GM12878 (cell line): ENCODE data around the gene BBS9. TPM values are rescaled to one million over a fixed set of nuclear protein-coding genes. Genes with fewer than 3 reads are reported as not detected.

Experiments used
- ATAC-seq: fragments of 200-7000 bp; cut with Tn5 transposase; 3 replicates; pipeline ENCODE4 v1.9.1; 2020; ENCODE audit warnings: mild to moderate bottlenecking, moderate library complexity
- BruUV-seq: library from RNA; stranded (reverse); fragments of 400-500 nt; replicated peaks from 2 replicates; lab custom pipeline; 2021; lab: Mats Ljungman, UMichigan
- CTCF ChIA-PET: fragments of 300-600 bp; sonication (Branson Sonifier 250); formaldehyde crosslinking; extraction: SDS; loops from one replicate; lab custom pipeline; 2021; ENCODE audit warnings: inconsistent platforms; lab: Yijun Ruan, JAX
- POLR2A ChIA-PET: fragments of 350-600 bp; formaldehyde crosslinking; extraction: SDS; loops from one replicate; lab custom pipeline; 2021; ENCODE audit warnings: inconsistent platforms; lab: Charles Lee
- RAD21 ChIA-PET: fragments of 300-600 bp; sonication (Branson Sonifier 250); formaldehyde crosslinking; loops from one replicate; lab custom pipeline; 2023; ENCODE audit warnings: antibody characterized with exemption; ENCODE audit not compliant: unreplicated experiment; lab: Charles Lee
- SMC1A ChIA-PET: fragments of 300-600 bp; sonication (Branson Sonifier 250); formaldehyde crosslinking; loops from one replicate; lab custom pipeline; 2023; ENCODE audit not compliant: unreplicated experiment, uncharacterized antibody; lab: Charles Lee
- DNase-seq: peaks from one replicate; pipeline ENCODE4 v3.0.0-alpha.2; 2011; ENCODE audit warnings: low read depth, low spot score
- FAIRE-seq: peaks from 3 replicates; lab custom pipeline; 2011; peaks lifted over from hg19 to GRCh38; lab: Jason Lieb, UNC
- H2AFZ ChIP-seq: 2 replicates; pipeline ENCODE4 v1.6.0; 2011; ENCODE audit warnings: low read depth, low read length, control low read depth; ENCODE audit not compliant: control insufficient read depth
- H3K27ac ChIP-seq: 2 replicates; pipeline ENCODE4 v1.5.1; 2011; ENCODE audit warnings: control low read depth; ENCODE audit not compliant: control insufficient read depth, insufficient read depth
- H3K27me3 ChIP-seq, 2 experiments: replicated peaks in 1 of 2; 2 replicates each; pipeline versions ENCODE4 v1.6.0 to v1.6.1; 2011; ENCODE audit warnings: low read length in 1 of 2; ENCODE audit not compliant: control insufficient read depth in 2 of 2, insufficient read depth in 2 of 2
- H3K36me3 ChIP-seq, 2 experiments: 2 replicates each; pipeline ENCODE4 v1.5.1; 2011; ENCODE audit warnings: low read length in 1 of 2; ENCODE audit not compliant: control insufficient read depth in 2 of 2, insufficient read depth in 2 of 2
- H3K4me1 ChIP-seq: 2 replicates; pipeline ENCODE4 v1.6.1; 2011; ENCODE audit warnings: mild to moderate bottlenecking, low read length, moderate library complexity, mixed read lengths; ENCODE audit not compliant: control insufficient read depth, insufficient read depth
- H3K4me2 ChIP-seq: 2 replicates; pipeline ENCODE4 v1.6.0; 2011; ENCODE audit warnings: control low read depth; ENCODE audit not compliant: control insufficient read depth, insufficient read depth
- H3K4me3 ChIP-seq: fragments of 200-600 bp; sonication (generic); 2 replicates; pipeline ENCODE4 v1.5.1; 2016
- H3K79me2 ChIP-seq: 2 replicates; pipeline ENCODE4 v1.6.0; 2011; ENCODE audit warnings: low read length; ENCODE audit not compliant: control insufficient read depth, insufficient read depth
- H3K9ac ChIP-seq: 2 replicates; pipeline ENCODE4 v1.8.0; 2011; ENCODE audit warnings: low read length, control low read depth, mixed read lengths; ENCODE audit not compliant: control insufficient read depth, insufficient read depth
- H3K9me3 ChIP-seq: replicated peaks from 3 replicates; pipeline ENCODE4 v1.5.1; 2011; ENCODE audit warnings: mild to moderate bottlenecking, low read length; ENCODE audit not compliant: control insufficient read depth, insufficient read depth
- H4K20me1 ChIP-seq: 2 replicates; pipeline ENCODE4 v1.6.0; 2011; ENCODE audit not compliant: control insufficient read depth, insufficient read depth
- IKZF2 ChIP-seq, 2 experiments: fragments of 450-650 bp; IDR thresholded peaks; 2 replicates each; pipeline ENCODE4 v1.6.1; 2017; ENCODE audit warnings: mild to moderate bottlenecking in 2 of 2, moderate library complexity in 2 of 2
- MEF2B ChIP-seq: fragments of 450-650 bp; IDR thresholded peaks from 2 replicates; pipeline ENCODE4 v1.6.1; 2018; ENCODE audit warnings: mild to moderate bottlenecking, moderate library complexity; ENCODE audit not compliant: partially characterized antibody, poor library complexity, severe bottlenecking
- NFXL1 ChIP-seq: fragments of 450-650 bp; IDR thresholded peaks from 2 replicates; pipeline ENCODE4 v1.6.1; 2017; ENCODE audit warnings: antibody characterized with exemption, mild to moderate bottlenecking, borderline replicate concordance
- NR2C2 ChIP-seq: IDR thresholded peaks from 2 replicates; pipeline ENCODE4 v1.6.1; 2011; ENCODE audit warnings: borderline replicate concordance, low read depth; ENCODE audit not compliant: control insufficient read depth, insufficient read length
- POLR2A ChIP-seq: IDR thresholded peaks from 2 replicates; pipeline ENCODE4 v1.6.1; 2011; ENCODE audit warnings: low read depth, mild to moderate bottlenecking, low read length
- PRDM15 ChIP-seq: fragments of 450-650 bp; formaldehyde crosslinking; IDR thresholded peaks from 2 replicates; pipeline ENCODE4 v1.4.0; 2020; ENCODE audit warnings: mild to moderate bottlenecking, moderate library complexity
- RELB ChIP-seq: fragments of 450-650 bp; IDR thresholded peaks from 2 replicates; pipeline ENCODE4 v1.6.1; 2017; ENCODE audit warnings: low read depth, mild to moderate bottlenecking, moderate library complexity
- USF1 ChIP-seq: IDR thresholded peaks from 2 replicates; pipeline ENCODE4 v1.6.1; 2011; ENCODE audit warnings: borderline replicate concordance, low read depth, mild to moderate bottlenecking, moderate library complexity, mixed read lengths, low read length; ENCODE audit not compliant: insufficient read depth; ENCODE audit errors: extremely low read length
- ZNF207 ChIP-seq: fragments of 450-650 bp; IDR thresholded peaks from 2 replicates; pipeline ENCODE4 v1.6.1; 2014; ENCODE audit warnings: antibody characterized with exemption, mild to moderate bottlenecking, borderline replicate concordance
- ZNF592 ChIP-seq: fragments of 450-650 bp; IDR thresholded peaks from 2 replicates; pipeline ENCODE4 v1.6.1; 2017; ENCODE audit warnings: mild to moderate bottlenecking, moderate library complexity
- WGBS: methylation state at CpG from one replicate; pipeline ENCODE4 v1.1.6; 2016; ENCODE audit warnings: low lambda C conversion rate; ENCODE audit not compliant: insufficient replicate concordance, insufficient coverage; ENCODE audit errors: missing lambda C conversion rate; 5-methylcytosine and 5-hydroxymethylcytosine counted together
- in situ Hi-C: fragments of 300-500 bp; cut with MboI; formaldehyde crosslinking; loops from 9 replicates; pipeline ENCODE4 v1.14.3; 2018; ENCODE audit warnings: mixed read lengths
- intact Hi-C: fragments of 100-400 bp; cut with micrococcal nuclease; formaldehyde crosslinking; loops from one replicate; pipeline ENCODE4 v1.14.2; 2022; ENCODE audit not compliant: unreplicated experiment
- polyA plus RNA-seq, 11 experiments: library from polyadenylated mRNA; depleted of rRNA in 4 of 11; unstranded in 6 of 11; stranded (reverse) in 5 of 11; fragments of >200 nt; fragmentation: Nextera tagmentation in 4 of 11; fragmentation: Illumina TruSeq in 1 of 11; extraction: Ambion mirVana in 4 of 11; extraction: Trizol in 1 of 11; gene quantifications; 1 replicate in 1 of 11; 2 replicates in 10 of 11; pipeline versions ENCODE4 v1.2.1 to v1.2.3, GENCODE V29; 2011 to 2016; ENCODE audit warnings: inconsistent platforms in 2 of 11, missing spikeins in 2 of 11, low read depth in 1 of 11
- total RNA-seq, 4 experiments: library from RNA; depleted of rRNA in 3 of 4; stranded (reverse); fragments of >200 nt in 3 of 4; fragmentation: Illumina TruSeq in 1 of 4; extraction: Trizol in 1 of 4; gene quantifications; 2 replicates each; pipeline versions ENCODE4 v1.2.1 to v1.2.3, GENCODE V29; 2013 to 2021

Gene BBS9
- total and polyA plus RNA-seq, 10 of the 15 experiments (the other 5 are each of a cell fraction or from before 2014, with no cell fraction given), result 1.2 to 5.6 (median 2.3) TPM

GRCh38 chr7:33091111-33091531 is 38.2 kb upstream of the BBS9 start (continued):
- TF ChIP-seq USF1, result no peak
- no peak for TF ChIP-seq NFXL1
- TF ChIP-seq NR2C2, result no peak
- TF ChIP-seq ZNF207, result no peak

GRCh38 chr7:33091641-33092191 is 37.6 kb upstream of the BBS9 start:
- Histone ChIP-seq H3K9ac (no peak overlapping the region), H3K27me3 (no peaks in the 10 kb centered on the region), H3K4me1 (no peaks in the 10 kb centered on the region), H3K4me2 (no peak overlapping the region), H3K36me3 (0 out of 4 replicates have a peak, but pooled peaks cover 1 to 5% of the 10 kb centered on the region in 2 experiments), H4K20me1 (no peaks in the 10 kb centered on the region), H2AFZ (no peak overlapping the region), H3K4me3 (no peak overlapping the region)
- ATAC-seq, result no peak; the same call in 2 of the 3 replicates
- CTCF ChIA-PET, result interaction anchor here (0.7 to 2.1 kb wide), 3 partner anchors 15 to 246 kb away, joined by 3 to 6 read pairs (median 3); no protein-coding TSS in a partner anchor
- in situ Hi-C loops (no loop called here), intact Hi-C loops (no loop called here)
- SMC1A ChIA-PET, result interaction anchor here (2.3 kb wide), 1 partner anchor 18 kb away, joined by 6 read pairs; no protein-coding TSS in a partner anchor
- POLR2A ChIA-PET, result no interaction called here
- no TSS peak for BruUV-seq
- FAIRE-seq, result no peak
- 39% methylated on average over 5 of the region's 5 CpGs for WGBS
- TF ChIP-seq IKZF2 (IDR thresholded peaks at IDR 0.05) (no peak), RELB (no peak), PRDM15 (no peak), ZNF592 (no peak), POLR2A (no peak), MEF2B (no peak)
- TF ChIP-seq, all 136 proteins: peak for 0
- no peak for DNase-seq
- Histone ChIP-seq H3K9me3 (no peaks in the 10 kb centered on the region), H3K79me2 (no peaks in the 10 kb centered on the region), H3K27ac (no peak overlapping the region)
- RAD21 ChIA-PET, result no interaction called here
